ENCODE measurements around the gene GID8. TPM values are rescaled to one million over a fixed set of nuclear protein-coding genes. Genes with fewer than 3 reads are reported as not detected.

Gene GID8
- total RNA-seq, 1 donor from 2014 or later: 45.0 TPM

DNA sequence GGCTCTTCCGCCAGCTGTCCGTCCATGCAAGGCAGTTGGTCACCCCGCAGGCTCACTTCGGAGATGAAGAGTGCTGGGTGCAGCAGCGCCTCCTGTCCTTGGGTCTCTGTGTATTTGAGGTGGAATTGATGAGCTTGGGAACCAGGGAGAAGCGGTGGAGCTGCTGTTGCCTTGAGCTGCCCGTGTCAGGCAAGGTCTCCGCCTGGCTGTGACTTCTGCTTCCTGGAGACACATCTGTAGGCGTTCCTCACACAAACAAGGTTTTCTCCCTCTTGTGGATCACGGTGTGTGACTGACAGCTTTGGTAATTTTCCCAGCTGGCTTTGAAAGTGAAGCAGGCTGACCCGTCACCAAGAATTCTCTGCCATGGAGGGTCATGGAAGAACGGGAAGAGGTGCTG, 12.0 kb downstream of the GID8 start:
- peaks cover 10% of the 10 kb centered on the region for H3K4me1 Mint-ChIP-seq (ENCODE audit: unreplicated experiment)
- H3K4me3 Mint-ChIP-seq (ENCODE audit: unreplicated experiment): peak overlapping the region; percentile 76
- H3K27ac Mint-ChIP-seq (ENCODE audit: unreplicated experiment): peak overlapping the region; percentile 75

DNA sequence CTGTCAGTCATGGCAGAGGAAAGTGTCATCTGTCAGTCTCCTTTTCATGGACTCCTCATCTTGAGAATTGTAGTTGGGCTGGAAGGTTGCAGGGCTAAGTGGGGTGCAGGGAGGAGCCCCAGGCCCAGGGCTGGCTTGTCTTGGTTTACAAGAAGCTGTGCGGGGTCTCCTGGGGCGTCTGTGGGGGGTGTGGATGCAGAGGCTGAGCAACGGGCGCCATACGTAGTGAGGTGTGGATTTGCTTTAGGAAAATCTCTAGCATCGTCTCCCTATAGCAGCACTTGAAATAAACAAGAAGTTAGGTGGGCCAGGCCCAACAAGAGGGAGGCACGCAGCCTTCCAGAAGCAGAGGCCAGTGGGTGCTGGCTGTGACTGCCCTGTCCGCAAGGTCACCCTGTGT, 12.8 kb downstream of the GID8 start:
- DNase-seq (ENCODE audit: low spot score): no peak
- peaks cover 10% of the 10 kb centered on the region for H3K4me1 Mint-ChIP-seq (ENCODE audit: unreplicated experiment)
- H3K36me3 Mint-ChIP-seq (ENCODE audit: low read depth, unreplicated experiment): peaks cover 21% of the 10 kb centered on the region
- no peak overlapping the region for H3K4me3 Mint-ChIP-seq (ENCODE audit: unreplicated experiment)
- H3K9me3 Mint-ChIP-seq (ENCODE audit: unreplicated experiment): no peaks in the 10 kb centered on the region
- peaks cover 4% of the 10 kb centered on the region for H3K27me3 Mint-ChIP-seq (ENCODE audit: unreplicated experiment)
- peak overlapping the region; percentile 42 for H3K27ac Mint-ChIP-seq (ENCODE audit: unreplicated experiment)
- TF ChIP-seq, protein P1, sequence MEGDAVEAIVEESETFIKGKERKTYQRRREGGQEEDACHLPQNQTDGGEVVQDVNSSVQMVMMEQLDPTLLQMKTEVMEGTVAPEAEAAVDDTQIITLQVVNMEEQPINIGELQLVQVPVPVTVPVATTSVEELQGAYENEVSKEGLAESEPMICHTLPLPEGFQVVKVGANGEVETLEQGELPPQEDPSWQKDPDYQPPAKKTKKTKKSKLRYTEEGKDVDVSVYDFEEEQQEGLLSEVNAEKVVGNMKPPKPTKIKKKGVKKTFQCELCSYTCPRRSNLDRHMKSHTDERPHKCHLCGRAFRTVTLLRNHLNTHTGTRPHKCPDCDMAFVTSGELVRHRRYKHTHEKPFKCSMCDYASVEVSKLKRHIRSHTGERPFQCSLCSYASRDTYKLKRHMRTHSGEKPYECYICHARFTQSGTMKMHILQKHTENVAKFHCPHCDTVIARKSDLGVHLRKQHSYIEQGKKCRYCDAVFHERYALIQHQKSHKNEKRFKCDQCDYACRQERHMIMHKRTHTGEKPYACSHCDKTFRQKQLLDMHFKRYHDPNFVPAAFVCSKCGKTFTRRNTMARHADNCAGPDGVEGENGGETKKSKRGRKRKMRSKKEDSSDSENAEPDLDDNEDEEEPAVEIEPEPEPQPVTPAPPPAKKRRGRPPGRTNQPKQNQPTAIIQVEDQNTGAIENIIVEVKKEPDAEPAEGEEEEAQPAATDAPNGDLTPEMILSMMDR (IDR thresholded peaks at IDR 0.05; ENCODE audit: unreplicated experiment): no peak

More for the DNA sequence above, 12.0 kb downstream of the GID8 start:
- peaks cover 21% of the 10 kb centered on the region for H3K36me3 Mint-ChIP-seq (ENCODE audit: low read depth, unreplicated experiment)
- TF ChIP-seq, protein P1 (IDR thresholded peaks at IDR 0.05; ENCODE audit: unreplicated experiment): no peak
- no peak for DNase-seq (ENCODE audit: low spot score)
- peaks cover 4% of the 10 kb centered on the region for H3K27me3 Mint-ChIP-seq (ENCODE audit: unreplicated experiment)
- no peaks in the 10 kb centered on the region for H3K9me3 Mint-ChIP-seq (ENCODE audit: unreplicated experiment)

- Mint-ChIP-seq H3K36me3 (ENCODE audit: low read depth, unreplicated experiment) (peaks cover 21% of the 10 kb centered on the region), H3K9me3 (ENCODE audit: unreplicated experiment) (no peaks in the 10 kb centered on the region), H3K4me3 (ENCODE audit: unreplicated experiment) (peak overlapping the region; percentile 22), H3K27me3 (ENCODE audit: unreplicated experiment) (peaks cover 4% of the 10 kb centered on the region), H3K27ac (ENCODE audit: unreplicated experiment) (no peak overlapping the region), H3K4me1 (ENCODE audit: unreplicated experiment) (peaks cover 10% of the 10 kb centered on the region)
- TF ChIP-seq, protein P1 (IDR thresholded peaks at IDR 0.05; ENCODE audit: unreplicated experiment): no peak
- DNase-seq (ENCODE audit: low spot score): no peak
Measured at GRCh38 chr20:62951143-62951895, 13.4 kb downstream of the GID8 start.

DNA sequence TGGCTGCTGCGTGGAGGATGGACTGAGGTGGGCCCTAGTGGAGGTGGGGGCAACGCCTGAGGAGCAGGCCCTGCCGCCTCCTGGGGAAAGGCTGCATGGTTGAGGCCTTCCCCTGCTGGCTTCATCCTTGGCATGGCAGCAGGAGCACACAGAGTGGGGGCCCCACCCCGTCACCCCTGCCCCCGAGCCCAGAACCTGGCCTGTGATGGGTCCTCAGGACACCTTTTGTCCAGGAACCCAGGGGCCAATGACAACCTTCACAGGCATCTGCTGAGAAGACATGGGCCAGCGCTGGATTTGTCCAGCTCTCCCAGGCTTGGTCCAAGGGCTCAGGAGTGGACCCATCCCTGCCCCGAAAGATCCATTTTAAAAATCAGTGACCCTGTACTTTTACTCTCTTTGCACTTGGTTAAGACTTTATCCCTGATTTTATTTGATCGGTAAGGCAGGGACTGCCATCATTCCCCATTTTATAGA, 14.0 kb downstream of the GID8 start:
- Mint-ChIP-seq H3K4me3 (ENCODE audit: unreplicated experiment) (no peak overlapping the region), H3K9me3 (ENCODE audit: unreplicated experiment) (no peaks in the 10 kb centered on the region), H3K4me1 (ENCODE audit: unreplicated experiment) (peaks cover 10% of the 10 kb centered on the region), H3K27ac (ENCODE audit: unreplicated experiment) (no peak overlapping the region), H3K27me3 (ENCODE audit: unreplicated experiment) (peaks cover 5% of the 10 kb centered on the region), H3K36me3 (ENCODE audit: low read depth, unreplicated experiment) (peaks cover 16% of the 10 kb centered on the region)
- DNase-seq (ENCODE audit: low spot score): no peak
- TF ChIP-seq, protein P1 (IDR thresholded peaks at IDR 0.05; ENCODE audit: unreplicated experiment): no peak

- peaks cover 5% of the 10 kb centered on the region for H3K27me3 Mint-ChIP-seq (ENCODE audit: unreplicated experiment)
- H3K4me1 Mint-ChIP-seq (ENCODE audit: unreplicated experiment): peaks cover 10% of the 10 kb centered on the region
- no peak within 1 kb of the TSS for H3K4me3 Mint-ChIP-seq (ENCODE audit: unreplicated experiment)
- TF ChIP-seq, protein P1 (IDR thresholded peaks at IDR 0.05; ENCODE audit: unreplicated experiment): no peak
- no peak within 1 kb of the TSS for H3K27ac Mint-ChIP-seq (ENCODE audit: unreplicated experiment)
- H3K36me3 Mint-ChIP-seq (ENCODE audit: low read depth, unreplicated experiment): peaks cover 10% of the 10 kb centered on the region
- H3K9me3 Mint-ChIP-seq (ENCODE audit: unreplicated experiment): no peaks in the 10 kb centered on the region
- DNase-seq (ENCODE audit: low spot score): peak; percentile 41
Measured at GRCh38 chr20:62952373-62952967, 14.5 kb downstream of the GID8 start, which contains the start of gene SLC17A9. SLC17A9 (plus strand) TSS chr20:62952709; CDS start chr20:62952831, 122 bp downstream.
